ENCODE measurements around the gene PITPNM3.

GRCh38 chr17:6480303-6480675, 76.1 kb downstream of the PITPNM3 start:
- TF ChIP-seq CTCF (conservative IDR thresholded peaks at IDR 0.05 in 1 of 2, IDR thresholded peaks at IDR 0.05 in 1 of 2; ENCODE audit: low read depth in 1 of 2, low read length in 2 of 2) (no peak), EZH2 (IDR thresholded peaks at IDR 0.05; ENCODE audit: low read length, missing control alignments) (no peak)

Measured in fibroblast of lung (primary cell).